ENCODE results near the gene PNPT1. TPM values are rescaled to one million over a fixed set of nuclear protein-coding genes. Genes with fewer than 3 reads are reported as not detected.

Gene PNPT1
- polyA plus RNA-seq, 1 of the 3 experiments (the other 2 are of a cell fraction) = 11.7 TPM

GRCh38 chr2:55607717-55608116 lies 85.9 kb downstream of the PNPT1 start:
- Histone ChIP-seq H3K9ac (no peak overlapping the region), H3K36me3 (replicated peaks in 1 of 2; ENCODE audit: control insufficient read depth in 1 of 2, insufficient read depth in 2 of 2, low read length in 1 of 2) (peaks cover 0 to 20% of the 10 kb centered on the region in 2 experiments), H3K9me3 (no peaks in the 10 kb centered on the region), H3K27ac (ENCODE audit: low read depth in 2 of 2, low read length in 1 of 2) (no peak overlapping the region), H3F3A (replicated peaks; ENCODE audit: insufficient read depth) (peaks cover 10% of the 10 kb centered on the region), H3K4me2 (no peak overlapping the region), H3K9me2 (no peaks in the 10 kb centered on the region), H3K4me1 (ENCODE audit: control insufficient read depth in 1 of 2, insufficient read depth in 2 of 2, low read depth in 1 of 2, low read length in 1 of 2) (0 out of 4 replicates have a peak, but pooled peaks cover 0 to 11% of the 10 kb centered on the region in 2 experiments), H4K20me1 (ENCODE audit: insufficient read depth) (no peaks in the 10 kb centered on the region; the same call in 1 of the 2 replicates), H3K4me3 (ENCODE audit: low read depth in 2 of 2, low read length in 1 of 2) (no peak overlapping the region), H3K27me3 (ENCODE audit: insufficient read depth) (no peaks in the 10 kb centered on the region), H2AFZ (ENCODE audit: low read depth) (no peak overlapping the region), H3K79me2 (ENCODE audit: insufficient read depth) (peaks cover 84% of the 10 kb centered on the region)
- ChIA-PET POLR2A (no interaction called here), CTCF (no interaction called here)
- WGBS (ENCODE audit: low lambda C conversion rate) = 100% methylated on average over 3 of the region's 3 CpGs
- TF ChIP-seq YY1 (IDR thresholded peaks at IDR 0.05; ENCODE audit: low read depth) (no peak), SMC3 (IDR thresholded peaks at IDR 0.05; ENCODE audit: low read depth, low read length) (no peak), PBX3 (IDR thresholded peaks at IDR 0.05) (no peak), EP300 (IDR thresholded peaks at IDR 0.05; ENCODE audit: borderline replicate concordance in 1 of 2, low read depth in 1 of 2, low read length in 1 of 2) (no peak), CHD2 (IDR thresholded peaks at IDR 0.05; ENCODE audit: low read length, partially characterized antibody) (no peak), FOXJ3 (CRISPR knock-in tag; IDR thresholded peaks at IDR 0.05) (no peak), MXI1 (IDR thresholded peaks at IDR 0.05; ENCODE audit: low read depth, low read length) (no peak), NRF1 (IDR thresholded peaks at IDR 0.05; ENCODE audit: low read depth, low read length) (no peak), MEF2A (IDR thresholded peaks at IDR 0.05; ENCODE audit: borderline replicate concordance, low read depth) (no peak), RAD21 (IDR thresholded peaks at IDR 0.05; ENCODE audit: low read length) (no peak), RCOR1 (IDR thresholded peaks at IDR 0.05; ENCODE audit: low read length) (no peak), ELF1 (IDR thresholded peaks at IDR 0.05) (no peak), GATA2 (CRISPR knock-in tag; IDR thresholded peaks at IDR 0.05) (no peak), POLR2AphosphoS5 (IDR thresholded peaks at IDR 0.05; ENCODE audit: low read depth, low read length) (no peak)
- TF ChIP-seq, protein P1, sequence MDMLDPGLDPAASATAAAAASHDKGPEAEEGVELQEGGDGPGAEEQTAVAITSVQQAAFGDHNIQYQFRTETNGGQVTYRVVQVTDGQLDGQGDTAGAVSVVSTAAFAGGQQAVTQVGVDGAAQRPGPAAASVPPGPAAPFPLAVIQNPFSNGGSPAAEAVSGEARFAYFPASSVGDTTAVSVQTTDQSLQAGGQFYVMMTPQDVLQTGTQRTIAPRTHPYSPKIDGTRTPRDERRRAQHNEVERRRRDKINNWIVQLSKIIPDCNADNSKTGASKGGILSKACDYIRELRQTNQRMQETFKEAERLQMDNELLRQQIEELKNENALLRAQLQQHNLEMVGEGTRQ (IDR thresholded peaks at IDR 0.05; ENCODE audit: borderline replicate concordance, low read depth, low read length) = no peak
- no peak for DNase-seq

- no peaks in the 10 kb centered on the region for H3K27me3 ChIP-seq (ENCODE audit: insufficient read depth)
- no peak overlapping the region for H3K4me3 ChIP-seq (ENCODE audit: low read depth in 2 of 2, low read length in 1 of 2)
- H3K9ac ChIP-seq = peak overlapping the region; percentile 24; the same call in 1 of the 2 replicates
- H3K4me2 ChIP-seq = peak overlapping the region; percentile 42
- H3K79me2 ChIP-seq (ENCODE audit: insufficient read depth) = peaks cover 80% of the 10 kb centered on the region
- H3K4me1 ChIP-seq (ENCODE audit: control insufficient read depth in 1 of 2, insufficient read depth in 2 of 2, low read depth in 1 of 2, low read length in 1 of 2) = 0 out of 4 replicates have a peak, but pooled peaks cover 0 to 11% of the 10 kb centered on the region in 2 experiments
- no peaks in the 10 kb centered on the region; the same call in 1 of the 2 replicates for H4K20me1 ChIP-seq (ENCODE audit: insufficient read depth)
- DNase-seq = no peak
- ChIA-PET CTCF (interaction anchor here (1.2 kb wide), 1 partner anchor 35 kb away, joined by 3 read pairs; no protein-coding TSS in a partner anchor), POLR2A (no interaction called here)
- no peak overlapping the region; the same call in none of the 2 replicates for H2AFZ ChIP-seq (ENCODE audit: low read depth)
- peaks cover 10% of the 10 kb centered on the region for H3F3A ChIP-seq (replicated peaks; ENCODE audit: insufficient read depth)
- no peaks in the 10 kb centered on the region for H3K9me3 ChIP-seq
- TF ChIP-seq ELF1 (IDR thresholded peaks at IDR 0.05) (no peak), MXI1 (IDR thresholded peaks at IDR 0.05; ENCODE audit: low read depth, low read length) (no peak), EZH2phosphoT487 (IDR thresholded peaks at IDR 0.05; ENCODE audit: borderline replicate concordance, low read depth) (no peak), SMC3 (IDR thresholded peaks at IDR 0.05; ENCODE audit: low read depth, low read length) (no peak), RFX5 (IDR thresholded peaks at IDR 0.05; ENCODE audit: low read length) (no peak)
- WGBS (ENCODE audit: low lambda C conversion rate) = 95% methylated on average over 1 of the region's 1 CpG
- H3K36me3 ChIP-seq (replicated peaks in 1 of 2; ENCODE audit: control insufficient read depth in 1 of 2, insufficient read depth in 2 of 2, low read length in 1 of 2) = peaks cover 4 to 5% of the 10 kb centered on the region in 2 experiments
- no peaks in the 10 kb centered on the region for H3K9me2 ChIP-seq
- H3K27ac ChIP-seq (ENCODE audit: low read depth in 2 of 2, low read length in 1 of 2) = peak overlapping the region in 1 of 2 experiments; percentile 69; a peak in 2 of 4 replicates
Measured at GRCh38 chr2:55604027-55604565, 89.5 kb downstream of the PNPT1 start.

All from SK-N-SH (cell line).